Lung (tissue), 12 donors: ENCODE data around the gene NETO1. TPM values are rescaled to one million over a fixed set of nuclear protein-coding genes. Genes with fewer than 3 reads are reported as not detected.

Source experiments
- ATAC-seq: fragments of 200-7000 bp; cut with Tn5 transposase; one replicate; pipeline ENCODE4 v1.9.1; 2020; ENCODE audit warnings: moderate number of reproducible peaks; ENCODE audit not compliant: insufficient read depth, low FRiP score
- DNase-seq, 3 donors: peaks; one replicate each; pipeline ENCODE4 v3.0.0-alpha.2; 2013 to 2017
- H3K27ac ChIP-seq, 2 donors: one replicate each; pipeline ENCODE4 v1.5.1; 2013; ENCODE audit warnings: mild to moderate bottlenecking in 2 of 2, moderate library complexity in 2 of 2, control low read depth in 1 of 2, inconsistent platforms in 1 of 2, low read depth in 1 of 2, low read length in 1 of 2
- H3K27me3 ChIP-seq, 3 donors: one replicate each; pipeline ENCODE4 v1.5.1; 2013; ENCODE audit warnings: low read length in 2 of 3; ENCODE audit not compliant: control insufficient read depth in 3 of 3, insufficient read depth in 3 of 3
- H3K36me3 ChIP-seq, 4 donors: one replicate each; pipeline ENCODE4 v1.5.1; 2013; ENCODE audit warnings: low read length in 4 of 4, mild to moderate bottlenecking in 1 of 4, moderate library complexity in 1 of 4; ENCODE audit not compliant: control insufficient read depth in 4 of 4, insufficient read depth in 4 of 4
- H3K4me1 ChIP-seq, 5 donors: one replicate each; pipeline ENCODE4 v1.5.1; 2013; ENCODE audit warnings: low read length in 5 of 5, mild to moderate bottlenecking in 2 of 5, moderate library complexity in 1 of 5; ENCODE audit not compliant: control insufficient read depth in 5 of 5, insufficient read depth in 5 of 5
- H3K4me3 ChIP-seq: one replicate; pipeline ENCODE4 v1.5.1; 2013; ENCODE audit warnings: mild to moderate bottlenecking, control low read depth, moderate library complexity
- H3K9ac ChIP-seq, 2 donors: one replicate each; pipeline ENCODE4 v1.5.1; 2013; ENCODE audit warnings: low read length in 2 of 2, control low read depth in 1 of 2; ENCODE audit not compliant: insufficient read depth in 1 of 2
- H3K9me3 ChIP-seq, 4 donors: one replicate each; pipeline ENCODE4 v1.5.1; 2013; ENCODE audit warnings: low read length in 3 of 4, mild to moderate bottlenecking in 1 of 4, moderate library complexity in 1 of 4; ENCODE audit not compliant: control insufficient read depth in 4 of 4, insufficient read depth in 3 of 4
- CTCF ChIP-seq: IDR thresholded peaks from 2 replicates; pipeline ENCODE4 v1.5.1; 2012; ENCODE audit warnings: mild to moderate bottlenecking; ENCODE audit errors: control extremely low read depth, extremely low read depth
- WGBS, 2 donors: extraction: QIAGEN DNeasy Blood & Tissue Kit; methylation state at CpG; one replicate each; pipeline ENCODE4 v1.1.7; 2013; 5-methylcytosine and 5-hydroxymethylcytosine counted together
- polyA plus RNA-seq, 2 donors: library from polyadenylated mRNA; stranded (reverse); fragments of 200-250 nt; gene quantifications; one replicate each; pipeline ENCODE4 v1.2.1, GENCODE V29; 2013
- total RNA-seq, 2 donors: library from RNA; depleted of rRNA in 1 of 2; stranded (reverse); fragments of >200 nt in 1 of 2; gene quantifications; one replicate each; pipeline ENCODE4 v1.2.1, GENCODE V29; 2014 to 2021
- donor health status: control.
- donor health status: control.
- donor health status: Bipolar disorder and iron deficiency.
- donor health status: healthy.
- donor health status: DM: yes; HTN: yes; CAD: no.

NETO1 gene
- total and polyA plus RNA-seq, 4 donors, result 0.05 TPM; not detected in 3

GRCh38 chr18:72822202-72822601, 45.6 kb downstream of the NETO1 start:
- Histone ChIP-seq H3K9me3 (peaks cover 0 to 4% (median 0%) of the 10 kb centered on the region in 4 donors), H3K27ac (no peak overlapping the region), H3K36me3 (no peaks in the 10 kb centered on the region), H3K4me3 (no peak overlapping the region), H3K4me1 (no peaks in the 10 kb centered on the region), H3K9ac (no peak overlapping the region), H3K27me3 (no peaks in the 10 kb centered on the region)
- no peak for ATAC-seq
- DNase-seq, result no peak
- TF ChIP-seq CTCF, result no peak
- 83 to 88% methylated on average over 13 of the region's 13 CpGs for WGBS, 2 donors

GRCh38 chr18:72820571-72820970, 47.2 kb downstream of the NETO1 start:
- Histone ChIP-seq H3K9ac (no peak overlapping the region), H3K4me3 (no peak overlapping the region), H3K36me3 (no peaks in the 10 kb centered on the region), H3K27me3 (no peaks in the 10 kb centered on the region), H3K27ac (no peak overlapping the region), H3K4me1 (no peaks in the 10 kb centered on the region), H3K9me3 (peaks cover 0 to 4% (median 0%) of the 10 kb centered on the region in 4 donors)
- WGBS, 2 donors, result 72 to 77% methylated on average over 7 of the region's 7 CpGs
- no peak for ATAC-seq
- TF ChIP-seq CTCF, result no peak
- no peak for DNase-seq

GRCh38 chr18:72819050-72819449, 48.7 kb downstream of the NETO1 start:
- no peaks in the 10 kb centered on the region for H3K27me3 ChIP-seq
- ATAC-seq (no peak), DNase-seq (no peak)
- no peaks in the 10 kb centered on the region for H3K4me1 ChIP-seq
- H3K9me3 ChIP-seq, result peaks cover 0 to 4% (median 0%) of the 10 kb centered on the region in 4 donors
- no peak overlapping the region for H3K27ac ChIP-seq
- H3K4me3 ChIP-seq, result no peak overlapping the region
- H3K36me3 ChIP-seq, result no peaks in the 10 kb centered on the region
- H3K9ac ChIP-seq, result no peak overlapping the region
- no peak for TF ChIP-seq CTCF

GRCh38 chr18:72811047-72811446, 56.7 kb downstream of the NETO1 start:
- 72 to 83% methylated on average over 7 of the region's 7 CpGs for WGBS, 2 donors
- no peaks in the 10 kb centered on the region for H3K27me3 ChIP-seq
- H3K9ac ChIP-seq, result no peak overlapping the region
- no peak for TF ChIP-seq CTCF
- DNase-seq, result no peak
- peaks cover 0 to 2% (median 0%) of the 10 kb centered on the region in 4 donors for H3K9me3 ChIP-seq
- no peak overlapping the region for H3K4me3 ChIP-seq
- H3K36me3 ChIP-seq, result no peaks in the 10 kb centered on the region
- ATAC-seq, result no peak
- no peaks in the 10 kb centered on the region for H3K4me1 ChIP-seq
- H3K27ac ChIP-seq, result no peak overlapping the region
